Loucy (cell line): ENCODE data around the gene IQCF2.
"Not testable (repeated sequence)": the region's sequence is repeated elsewhere in the genome, so short reads cannot be mapped to it uniquely, and the experiment has no call there.

ENCODE experiments used
- H2AFZ ChIP-seq: fragments of 200-600 bp; sonication (generic); 2 replicates; pipeline ENCODE4 v1.6.0; 2016; ENCODE audit warnings: antibody characterized with exemption, mild to moderate bottlenecking, low read length, moderate library complexity
- H3F3A ChIP-seq: fragments of 200-600 bp; 2 replicates; pipeline ENCODE4 v1.6.0; 2016; ENCODE audit warnings: antibody characterized with exemption, low read depth, mild to moderate bottlenecking
- H3K27me3 ChIP-seq: fragments of 200-600 bp; sonication (generic); 2 replicates; pipeline ENCODE4 v1.6.1; 2014; ENCODE audit warnings: low read length, mild to moderate bottlenecking; ENCODE audit not compliant: insufficient read depth, poor library complexity, severe bottlenecking
- H3K36me3 ChIP-seq: fragments of 200-600 bp; sonication (generic); 2 replicates; pipeline ENCODE4 v1.6.1; 2016; ENCODE audit warnings: low read length; ENCODE audit not compliant: insufficient read depth
- H3K4me1 ChIP-seq: fragments of 200-600 bp; sonication (generic); 2 replicates; pipeline ENCODE4 v1.5.1; 2014; ENCODE audit warnings: low read length, mild to moderate bottlenecking; ENCODE audit not compliant: insufficient read depth, poor library complexity, severe bottlenecking
- H3K4me2 ChIP-seq: fragments of 200-600 bp; sonication (generic); 2 replicates; pipeline ENCODE4 v1.6.0; 2014; ENCODE audit warnings: antibody characterized with exemption, low read length, low read depth, mild to moderate bottlenecking; ENCODE audit not compliant: poor library complexity, severe bottlenecking
- H3K4me3 ChIP-seq: fragments of 200-600 bp; sonication (generic); 2 replicates; pipeline ENCODE4 v1.5.1; 2014; ENCODE audit warnings: low read length, mild to moderate bottlenecking, mixed read lengths; ENCODE audit not compliant: poor library complexity, severe bottlenecking
- H3K79me2 ChIP-seq: fragments of 200-600 bp; sonication (generic); 2 replicates; pipeline ENCODE4 v1.6.1; 2014; ENCODE audit warnings: low read length; ENCODE audit not compliant: insufficient read depth
- H3K9ac ChIP-seq: fragments of 200-600 bp; sonication (generic); 2 replicates; pipeline ENCODE4 v1.6.0; 2014; ENCODE audit warnings: mild to moderate bottlenecking, low read depth, low read length, moderate library complexity; ENCODE audit not compliant: poor library complexity, severe bottlenecking
- H3K9me2 ChIP-seq: fragments of 200-600 bp; sonication (generic); replicated peaks from 2 replicates; pipeline ENCODE4 v1.6.1; 2016; ENCODE audit warnings: low read depth, low read length, mixed read lengths
- H3K9me3 ChIP-seq: fragments of 200-600 bp; sonication (generic); 2 replicates; pipeline ENCODE4 v1.6.1; 2014; ENCODE audit warnings: mild to moderate bottlenecking, antibody characterized with exemption, low read length, low read depth; ENCODE audit not compliant: insufficient read depth
- H4K20me1 ChIP-seq: fragments of 200-600 bp; sonication (generic); 2 replicates; pipeline ENCODE4 v1.6.0; 2014; ENCODE audit warnings: antibody characterized with exemption, low read length, mild to moderate bottlenecking; ENCODE audit not compliant: insufficient read depth, poor library complexity, severe bottlenecking
- EZH2phosphoT487 ChIP-seq: fragments of 200-600 bp; IDR thresholded peaks from 2 replicates; pipeline ENCODE4 v1.6.1; 2018; ENCODE audit warnings: antibody characterized with exemption, mild to moderate bottlenecking, moderate library complexity, borderline replicate concordance
- TF ChIP-seq, protein P1 (sequence below): fragments of 200-600 bp; sonication (generic); conservative IDR thresholded peaks from 2 replicates; pipeline ENCODE4 v1.5.1; 2014; ENCODE audit warnings: mild to moderate bottlenecking, antibody characterized with exemption, low read length

IQCF2 gene

DNA sequence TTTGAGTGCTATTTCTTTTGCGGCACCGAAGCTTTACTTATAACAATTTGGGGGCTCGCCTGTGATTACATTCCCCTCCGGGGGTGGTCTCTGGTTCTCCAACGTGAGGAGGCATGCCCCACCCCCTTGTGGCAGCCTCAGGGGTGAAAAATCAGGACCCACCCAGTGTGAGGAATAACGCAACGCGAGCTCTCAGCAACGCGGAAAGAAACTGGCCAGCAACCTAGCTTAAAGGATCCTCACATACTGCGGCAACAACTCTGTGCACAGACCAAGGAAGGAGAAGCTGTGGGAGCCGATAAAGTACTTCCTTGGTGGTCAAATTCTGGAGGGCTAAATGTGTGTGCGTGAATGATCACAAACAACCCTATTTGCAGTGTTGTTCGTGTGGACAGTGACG lies 36.0 kb downstream of the IQCF2 start:
- H3F3A ChIP-seq, result no peaks in the 10 kb centered on the region
- no peaks in the 10 kb centered on the region for H4K20me1 ChIP-seq
- H3K4me2 ChIP-seq, result no peak overlapping the region
- H3K27me3 ChIP-seq, result no peaks in the 10 kb centered on the region
- no peak overlapping the region for H3K4me3 ChIP-seq
- H3K4me1 ChIP-seq, result no peaks in the 10 kb centered on the region
- H3K9me3 ChIP-seq, result no peaks in the 10 kb centered on the region
- no peak overlapping the region for H3K9ac ChIP-seq
- H3K36me3 ChIP-seq, result no peaks in the 10 kb centered on the region
- no peak for TF ChIP-seq EZH2phosphoT487
- TF ChIP-seq, protein P1, sequence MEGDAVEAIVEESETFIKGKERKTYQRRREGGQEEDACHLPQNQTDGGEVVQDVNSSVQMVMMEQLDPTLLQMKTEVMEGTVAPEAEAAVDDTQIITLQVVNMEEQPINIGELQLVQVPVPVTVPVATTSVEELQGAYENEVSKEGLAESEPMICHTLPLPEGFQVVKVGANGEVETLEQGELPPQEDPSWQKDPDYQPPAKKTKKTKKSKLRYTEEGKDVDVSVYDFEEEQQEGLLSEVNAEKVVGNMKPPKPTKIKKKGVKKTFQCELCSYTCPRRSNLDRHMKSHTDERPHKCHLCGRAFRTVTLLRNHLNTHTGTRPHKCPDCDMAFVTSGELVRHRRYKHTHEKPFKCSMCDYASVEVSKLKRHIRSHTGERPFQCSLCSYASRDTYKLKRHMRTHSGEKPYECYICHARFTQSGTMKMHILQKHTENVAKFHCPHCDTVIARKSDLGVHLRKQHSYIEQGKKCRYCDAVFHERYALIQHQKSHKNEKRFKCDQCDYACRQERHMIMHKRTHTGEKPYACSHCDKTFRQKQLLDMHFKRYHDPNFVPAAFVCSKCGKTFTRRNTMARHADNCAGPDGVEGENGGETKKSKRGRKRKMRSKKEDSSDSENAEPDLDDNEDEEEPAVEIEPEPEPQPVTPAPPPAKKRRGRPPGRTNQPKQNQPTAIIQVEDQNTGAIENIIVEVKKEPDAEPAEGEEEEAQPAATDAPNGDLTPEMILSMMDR, result no peak
- no peaks in the 10 kb centered on the region for H3K79me2 ChIP-seq
- H3K9me2 ChIP-seq, result no peaks in the 10 kb centered on the region
- H2AFZ ChIP-seq, result no peak overlapping the region

DNA sequence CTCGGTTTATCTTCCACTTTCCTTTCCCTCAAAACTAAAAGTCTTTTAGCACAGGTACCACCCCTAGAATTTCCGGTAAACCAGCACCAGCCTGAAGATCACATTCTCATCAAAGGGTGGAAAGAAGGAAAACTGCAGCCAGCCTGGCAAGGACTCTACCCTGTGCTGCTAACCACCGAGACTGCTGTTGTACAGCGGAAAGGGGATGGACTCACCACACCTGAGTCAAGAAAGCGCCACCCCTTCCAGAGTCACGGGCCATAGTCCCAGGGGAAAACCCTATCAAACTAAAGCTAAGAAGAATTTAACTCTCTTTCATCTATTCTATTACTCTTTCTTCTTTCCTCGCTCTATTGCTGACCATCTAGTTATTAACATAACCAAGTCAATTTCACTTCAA lies 38.6 kb downstream of the IQCF2 start:
- H3K79me2 ChIP-seq, H4K20me1 ChIP-seq, H3K9me3 ChIP-seq, H3K4me2 ChIP-seq, H3K4me1 ChIP-seq, H3K27me3 ChIP-seq, H2AFZ ChIP-seq, H3K9me2 ChIP-seq, H3F3A ChIP-seq, H3K9ac ChIP-seq, H3K4me3 ChIP-seq, H3K36me3 ChIP-seq: not testable (repeated sequence)

DNA sequence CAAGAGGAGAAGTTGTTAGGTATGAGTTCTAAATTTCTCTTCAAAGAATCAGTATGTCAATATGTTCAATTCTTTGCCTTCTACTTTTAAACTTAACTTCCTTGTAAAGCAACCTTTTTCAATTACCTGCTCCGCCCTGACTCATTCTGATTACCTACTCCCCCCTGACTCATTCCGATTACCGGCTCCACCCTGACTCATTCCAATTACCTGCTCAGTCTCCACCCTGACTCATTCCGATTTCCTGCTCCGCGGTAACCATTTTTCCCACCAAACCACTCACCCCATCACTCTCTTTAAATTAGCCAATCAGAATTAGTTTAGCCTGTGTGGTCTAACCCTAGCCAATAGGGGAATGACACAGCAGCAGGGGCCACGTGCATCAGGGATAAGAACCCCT lies 40.9 kb downstream of the IQCF2 start:
- H3K9me3 ChIP-seq, H4K20me1 ChIP-seq, H3K9me2 ChIP-seq, H3K27me3 ChIP-seq, H2AFZ ChIP-seq, H3K9ac ChIP-seq, H3K4me1 ChIP-seq, H3K36me3 ChIP-seq, H3F3A ChIP-seq, H3K79me2 ChIP-seq, H3K4me2 ChIP-seq, H3K4me3 ChIP-seq: not testable (repeated sequence)

GRCh38 chr3:51904034-51904823 lies 42.8 kb downstream of the IQCF2 start:
- Histone ChIP-seq H3F3A (no peaks in the 10 kb centered on the region), H3K4me2 (no peak overlapping the region), H3K4me3 (no peak overlapping the region), H2AFZ (no peak overlapping the region), H3K79me2 (no peaks in the 10 kb centered on the region), H3K4me1 (no peaks in the 10 kb centered on the region), H4K20me1 (no peaks in the 10 kb centered on the region), H3K36me3 (no peaks in the 10 kb centered on the region), H3K27me3 (no peaks in the 10 kb centered on the region), H3K9me2 (no peaks in the 10 kb centered on the region), H3K9ac (no peak overlapping the region), H3K9me3 (peaks cover 7% of the 10 kb centered on the region; the same call in 1 of the 2 replicates)
- TF ChIP-seq EZH2phosphoT487, result no peak
- TF ChIP-seq, protein P1, result no peak
